Transverse colon (tissue), 4 donors: ENCODE measurements around the gene CMKLR1. TPM values are rescaled to one million over a fixed set of nuclear protein-coding genes. Genes with fewer than 3 reads are reported as not detected.

Experiments
- DNase-seq: peaks from one replicate; pipeline ENCODE4 v3.0.0-alpha.2; 2019
- H3K27ac ChIP-seq, 4 donors: fragments of 200-600 bp; sonication (generic); 2 replicates each; pipeline ENCODE4 v1.5.1; 2016 to 2018; ENCODE audit warnings: inconsistent platforms in 4 of 4
- H3K27me3 ChIP-seq: fragments of 200-600 bp; sonication (generic); 2 replicates; pipeline ENCODE4 v1.5.1; 2017; ENCODE audit warnings: inconsistent platforms
- H3K36me3 ChIP-seq, 4 donors: fragments of 200-600 bp; sonication (generic); 2 replicates each; pipeline ENCODE4 v1.5.1; 2017 to 2019; ENCODE audit warnings: inconsistent platforms in 4 of 4
- H3K4me1 ChIP-seq, 4 donors: fragments of 200-600 bp; sonication (generic); 2 replicates each; pipeline ENCODE4 v1.5.1; 2017 to 2020; ENCODE audit warnings: inconsistent platforms in 4 of 4
- H3K4me3 ChIP-seq, 4 donors: fragments of 200-600 bp; sonication (generic); 1 replicate in 1 of 4; 2 replicates in 3 of 4; pipeline versions ENCODE4 v1.5.1 to v1.6.1; 2017 to 2019; ENCODE audit warnings: inconsistent platforms in 4 of 4
- H3K9me3 ChIP-seq, 2 donors: fragments of 200-600 bp; sonication (generic); 2 replicates each; pipeline ENCODE4 v1.5.1; 2017 to 2019; ENCODE audit warnings: inconsistent platforms in 2 of 2
- CTCF ChIP-seq, 5 experiments: fragments of 200-600 bp in 3 of 5; fragments of 450-650 bp in 2 of 5; sonication (generic) in 3 of 5; IDR thresholded peaks; 1 replicate in 2 of 5; 2 replicates in 3 of 5; pipeline ENCODE4 v1.5.1; 2016 to 2017; ENCODE audit warnings: antibody characterized with exemption in 5 of 5, inconsistent platforms in 3 of 5, mild to moderate bottlenecking in 2 of 5, moderate library complexity in 1 of 5
- EP300 ChIP-seq: sonication (generic); formaldehyde crosslinking; IDR thresholded peaks from one replicate; pipeline ENCODE4 v1.6.1; 2017; ENCODE audit warnings: antibody characterized with exemption, low read depth
- POLR2A ChIP-seq: fragments of 450-650 bp; IDR thresholded peaks from one replicate; pipeline ENCODE4 v1.6.1; 2016; ENCODE audit warnings: antibody characterized with exemption, mild to moderate bottlenecking, moderate library complexity
- POLR2AphosphoS5 ChIP-seq, 3 donors: sonication (generic); formaldehyde crosslinking; IDR thresholded peaks; one replicate each; pipeline ENCODE4 v1.6.1; 2016; ENCODE audit warnings: antibody characterized with exemption in 3 of 3
- WGBS, 2 donors: methylation state at CpG; one replicate each; pipeline ENCODE4 v1.1.5; 2018; ENCODE audit warnings: low coverage in 1 of 2; 5-methylcytosine and 5-hydroxymethylcytosine counted together
- in situ Hi-C, 4 donors: fragments of 200-750 bp; cut with MboI; loops; one replicate each; pipeline versions ENCODE4 v1.15.0 to v1.15.1; 2017; ENCODE audit warnings: low sequenced_read_pairs in 3 of 4, low pct_ligation_motif_present in 1 of 4, low pct_unique_long_range_greater_than_20kb in 1 of 4
- intact Hi-C: fragments of 100-400 bp; cut with DNase I; formaldehyde crosslinking; loops from one replicate; pipeline ENCODE4 v1.15.1; 2023; ENCODE audit warnings: low total_unique reads
- total RNA-seq, 4 donors: library from RNA; depleted of rRNA; stranded (reverse); fragments of >200 nt; gene quantifications; one replicate each; pipeline ENCODE4 v1.1.0, GENCODE V29; 2016

The CMKLR1 gene
- total RNA-seq, 4 donors from 2014 or later: 4.2 to 13.5 (median 4.5) TPM

DNA sequence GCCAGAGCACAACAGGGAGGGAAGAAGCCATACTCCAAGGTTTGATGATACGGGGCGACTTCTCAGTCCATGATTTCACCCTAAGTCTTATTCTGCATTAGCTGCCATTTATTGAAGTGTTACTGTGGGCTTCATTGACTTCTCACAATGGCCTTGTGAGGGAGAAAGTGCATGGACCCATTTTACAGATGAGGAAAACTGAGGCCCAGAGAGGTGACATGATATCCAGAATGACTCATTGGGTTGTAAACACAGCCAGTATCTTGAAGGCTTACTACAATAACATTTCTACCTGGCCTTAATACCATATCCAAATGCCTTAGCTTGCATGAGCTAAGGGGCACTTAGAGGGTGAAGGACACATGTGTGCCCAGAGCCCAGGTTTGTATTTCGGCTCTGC is 100.6 kb downstream of the CMKLR1 start:
- 80 to 91% methylated on average over 1 to 3 of the region's 3 CpGs for WGBS, 2 donors
- Histone ChIP-seq H3K4me1 (no peaks in the 10 kb centered on the region), H3K9me3 (no peaks in the 10 kb centered on the region), H3K27ac (no peak overlapping the region), H3K36me3 (no peaks in the 10 kb centered on the region), H3K4me3 (no peak overlapping the region), H3K27me3 (no peaks in the 10 kb centered on the region)
- TF ChIP-seq EP300: no peak
- no peak for TF ChIP-seq CTCF (IDR thresholded peaks at IDR 0.05)
- no peak for TF ChIP-seq POLR2AphosphoS5 (IDR thresholded peaks at IDR 0.05)
- no peak for TF ChIP-seq POLR2A
- intact Hi-C loops (no loop called here), in situ Hi-C loops (no loop called here)
- no peak for DNase-seq

Other genes starting within 250 kb of the CMKLR1 start
- 10 to 100 TPM in 1 of 4 donors, 1 to 10 TPM in 1, under 1 TPM in 1, not detected in 1; 0.16 to 46.6 (median 1.1) TPM for gene WSCD2, start 210.0 kb downstream of the CMKLR1 start, total RNA-seq
- 1 to 10 TPM; 1.1 to 9.6 (median 6.2) TPM for gene FICD, start 176.0 kb upstream of the CMKLR1 start, total RNA-seq
- gene SART3, start 221.9 kb upstream of the CMKLR1 start, total RNA-seq: 100 to 1,000 TPM in 1 of 4 donors, 10 to 100 TPM in 3; 25.3 to 177 (median 77.4) TPM
- 100 to 1,000 TPM; 113 to 155 (median 130) TPM for gene ISCU, start 223.3 kb upstream of the CMKLR1 start, total RNA-seq